ENCODE measurements around the gene MYH1.

DNA sequence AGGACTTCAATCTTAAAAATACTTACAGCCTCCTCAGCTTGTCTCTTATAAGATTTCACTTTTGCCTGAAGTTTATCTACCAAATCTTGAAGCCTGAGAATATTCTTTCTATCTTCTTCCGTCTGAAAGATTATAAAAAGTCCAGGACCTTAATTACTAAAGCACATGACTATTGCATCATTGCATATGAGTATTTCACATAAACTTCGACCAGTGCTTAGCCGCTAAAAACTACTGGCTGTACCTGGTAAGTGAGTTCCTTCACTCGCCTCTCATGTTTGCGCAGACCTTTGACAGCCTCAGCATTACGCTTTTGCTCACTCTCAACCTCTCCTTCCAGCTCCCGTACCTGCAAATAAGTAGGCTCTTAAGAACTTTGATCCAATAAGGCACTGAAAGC is 4.7 kb upstream of the MYH1 start:
- TF ChIP-seq SP1 (IDR thresholded peaks at IDR 0.05; ENCODE audit: low read depth, low read length) (no peak), CTCF (IDR thresholded peaks at IDR 0.05 in 2 of 3, conservative IDR thresholded peaks at IDR 0.05 in 1 of 3; ENCODE audit: control insufficient read depth in 2 of 3, extremely low read depth in 1 of 3, insufficient read depth in 1 of 3, low read depth in 3 of 3, low read length in 3 of 3) (no peak), MXI1 (IDR thresholded peaks at IDR 0.05; ENCODE audit: low read depth, low read length) (no peak), YY1 (IDR thresholded peaks at IDR 0.05; ENCODE audit: low read depth, low read length) (no peak), GATAD2B (conservative IDR thresholded peaks at IDR 0.05; ENCODE audit: low read depth) (no peak), POLR2A (IDR thresholded peaks at IDR 0.05; ENCODE audit: low read depth, low read length) (no peak)
